GM18519 (cell line): ENCODE data around the gene GLIPR1L1.
A peak's percentile ranks its signal among the peaks of the same experiment; 100 is the strongest.
"Not testable (repeated sequence)": the region's sequence is repeated elsewhere in the genome, so short reads cannot be mapped to it uniquely, and the experiment has no call there.

ENCODE experiments used
- ATAC-seq: cut with Tn5 transposase; IDR thresholded peaks from one replicate; pipeline ENCODE4 v1.9.1; 2021; ENCODE audit warnings: mild to moderate bottlenecking, moderate library complexity; ENCODE audit not compliant: unreplicated experiment, low FRiP score

Gene GLIPR1L1

DNA sequence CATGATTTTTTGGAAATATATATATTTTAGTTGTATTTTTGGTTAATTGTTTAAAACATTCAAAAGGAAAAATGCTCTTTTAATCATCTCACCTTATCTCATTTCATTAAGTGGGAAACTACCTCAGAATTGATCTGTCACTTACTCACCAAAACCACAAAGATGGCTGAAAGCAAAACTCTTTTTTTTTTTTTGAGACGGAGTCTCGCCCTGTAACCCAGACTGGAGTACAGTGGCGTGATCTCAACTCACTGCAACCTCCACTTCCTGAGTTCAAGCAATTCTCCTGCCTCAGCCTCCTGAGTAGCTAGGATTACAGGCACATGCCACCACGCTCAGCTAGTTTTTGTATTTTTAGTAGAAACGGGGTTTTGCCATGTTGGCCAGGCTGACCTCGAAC lies 11.7 kb downstream of the GLIPR1L1 start:
- not testable (repeated sequence) for ATAC-seq

DNA sequence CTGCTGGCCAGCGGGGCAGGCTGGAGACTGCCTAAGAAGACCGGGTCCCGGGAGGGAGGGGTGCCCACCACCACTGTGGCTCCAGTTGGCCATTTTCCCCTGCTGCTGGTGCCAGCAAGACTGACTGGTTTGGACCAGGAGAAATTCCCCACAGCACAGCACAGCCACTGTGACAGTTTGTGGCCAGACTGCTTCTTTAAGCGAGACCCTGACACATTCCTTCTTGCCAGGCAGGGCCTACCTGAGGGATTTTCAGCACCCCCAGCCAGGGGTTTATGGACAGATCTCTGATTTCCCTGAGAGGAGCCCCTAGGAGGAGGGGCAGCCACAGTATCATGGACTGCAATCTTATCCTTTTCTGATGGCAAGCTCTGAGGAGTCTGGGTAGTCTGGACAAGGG lies 15.5 kb downstream of the GLIPR1L1 start:
- ATAC-seq, result no peak

DNA sequence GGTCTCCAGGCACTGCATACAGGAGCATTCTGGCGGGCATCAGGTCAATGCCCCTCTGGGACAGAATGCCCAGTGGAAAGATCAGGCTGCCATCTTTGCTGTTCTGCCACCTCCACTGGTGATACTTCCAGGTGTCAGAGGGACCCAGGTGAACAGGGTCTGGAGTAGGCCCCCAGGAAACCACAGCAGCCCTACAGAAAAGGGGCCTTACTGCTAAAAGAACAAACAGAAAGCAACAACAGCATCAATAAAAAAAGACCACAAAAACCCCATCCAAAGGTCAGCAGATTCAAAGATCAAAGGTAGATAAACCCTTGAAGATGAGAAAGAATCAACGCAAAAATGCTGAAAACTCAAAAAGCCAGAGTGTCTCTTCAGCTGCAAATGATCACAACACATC lies 15.9 kb downstream of the GLIPR1L1 start:
- no peak for ATAC-seq

DNA sequence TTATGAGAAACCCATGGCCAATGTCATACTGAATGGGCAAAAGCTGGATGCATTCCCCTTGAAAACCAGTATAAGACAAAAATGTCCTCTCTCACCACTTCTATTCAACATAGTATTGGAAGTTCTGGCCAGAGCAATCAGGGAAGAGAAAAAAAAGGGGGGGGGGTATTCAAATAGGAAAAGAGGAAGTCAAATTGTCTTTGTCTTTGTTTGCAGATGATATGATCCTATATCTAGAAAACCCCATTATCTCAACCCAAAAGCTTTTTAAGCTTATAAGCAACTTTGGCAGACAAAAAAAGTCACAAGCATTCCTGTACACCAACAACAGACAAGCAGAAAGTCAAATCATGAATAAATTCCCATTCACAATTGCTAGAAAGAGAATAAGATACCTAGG lies 19.5 kb downstream of the GLIPR1L1 start:
- no peak for ATAC-seq

DNA sequence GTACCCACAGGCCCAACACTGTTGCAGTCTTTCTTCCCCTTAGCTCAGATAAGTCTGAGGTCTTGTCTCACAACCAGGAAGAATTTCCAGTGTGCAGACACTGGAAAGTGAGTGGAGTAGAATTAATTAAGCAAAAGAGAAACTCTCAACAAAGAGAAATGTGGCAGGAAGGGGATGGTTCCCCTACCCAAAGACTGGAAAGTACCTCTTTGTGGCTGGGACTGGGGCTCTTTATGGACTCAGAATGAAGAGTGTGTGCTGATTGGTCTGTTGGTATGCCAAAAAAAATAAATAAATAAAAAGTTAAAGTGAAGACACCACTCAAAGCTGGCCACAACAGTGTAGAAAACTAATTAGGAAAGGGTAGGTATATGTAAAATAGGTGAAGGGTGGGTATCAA lies 26.4 kb downstream of the GLIPR1L1 start:
- ATAC-seq, result no peak

DNA sequence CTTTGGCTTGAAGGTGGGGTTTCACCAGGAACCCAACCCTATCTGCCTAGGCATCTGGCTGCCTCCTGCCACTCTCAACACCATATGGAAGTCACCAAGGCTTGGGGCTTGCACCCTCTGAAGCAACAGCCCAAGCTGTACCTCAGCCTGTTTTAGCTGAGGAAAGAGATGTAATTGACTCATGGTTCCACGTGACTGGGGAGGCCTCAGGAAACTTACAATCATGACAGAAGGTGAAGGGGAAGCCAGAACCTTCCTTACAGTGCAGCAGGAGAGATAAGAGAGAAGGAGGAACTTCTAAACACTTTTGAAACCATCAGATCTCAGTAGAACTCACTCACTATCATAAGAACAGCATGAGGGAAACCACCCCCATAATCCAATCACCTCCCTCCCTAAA lies 26.9 kb downstream of the GLIPR1L1 start:
- ATAC-seq, result no peak

DNA sequence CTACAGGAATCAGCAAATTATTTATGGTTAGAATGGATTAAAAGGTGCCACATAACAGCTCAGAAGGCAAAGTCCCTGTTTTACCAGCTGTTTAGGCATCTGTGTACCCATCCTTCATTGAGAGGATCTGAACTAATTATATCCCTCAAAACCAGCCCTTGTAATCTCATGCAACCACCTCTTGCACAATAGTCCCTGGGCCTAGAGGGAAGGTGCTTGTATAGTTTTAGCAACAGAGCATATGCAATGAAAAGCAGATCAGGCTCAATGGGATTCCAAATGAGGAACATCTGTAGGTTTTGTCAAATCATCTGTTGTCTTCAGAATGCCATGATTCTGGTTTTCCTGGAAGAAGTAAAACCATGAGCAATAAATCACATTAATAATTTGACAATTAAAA lies 30.4 kb downstream of the GLIPR1L1 start:
- no peak for ATAC-seq

DNA sequence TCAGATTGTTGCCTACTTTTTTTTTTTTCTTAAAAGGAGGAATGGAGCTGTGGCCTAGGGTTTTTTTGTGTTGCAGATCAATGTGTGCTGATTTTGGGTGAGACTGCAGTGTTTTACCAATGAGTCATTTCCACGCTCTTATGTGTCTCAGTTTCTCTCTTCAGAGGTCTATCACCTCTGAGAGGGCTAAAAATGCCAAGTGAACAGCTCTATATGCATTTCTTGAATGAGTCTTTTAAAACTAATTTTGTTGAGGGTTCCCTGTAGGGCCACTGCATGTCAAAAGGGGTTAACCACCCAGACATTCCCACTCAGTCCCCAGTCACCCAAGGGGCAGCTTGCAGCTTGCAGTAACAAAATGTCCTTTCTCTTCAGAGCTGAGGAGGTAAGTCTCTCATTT lies 32.2 kb downstream of the GLIPR1L1 start:
- peak; percentile 77 for ATAC-seq

DNA sequence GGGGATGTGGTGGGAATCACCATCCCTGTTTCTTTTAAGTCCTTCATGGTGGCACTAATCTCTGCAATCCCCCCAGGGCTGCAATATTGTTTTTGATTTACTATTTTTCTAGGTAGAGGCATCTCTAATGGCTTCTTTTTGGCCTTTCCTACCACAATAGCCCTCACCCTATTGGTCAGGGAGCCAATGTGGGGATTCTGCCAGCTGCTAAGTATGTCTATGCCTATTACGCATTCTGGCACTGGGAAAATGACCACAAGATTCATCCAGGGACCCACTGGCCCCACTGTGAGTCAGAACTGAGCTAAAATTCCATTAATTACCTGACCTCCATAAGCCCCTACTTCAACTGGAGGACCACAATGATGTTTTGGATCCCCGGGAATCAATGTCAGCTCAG lies 40.5 kb downstream of the GLIPR1L1 start:
- no peak for ATAC-seq

DNA sequence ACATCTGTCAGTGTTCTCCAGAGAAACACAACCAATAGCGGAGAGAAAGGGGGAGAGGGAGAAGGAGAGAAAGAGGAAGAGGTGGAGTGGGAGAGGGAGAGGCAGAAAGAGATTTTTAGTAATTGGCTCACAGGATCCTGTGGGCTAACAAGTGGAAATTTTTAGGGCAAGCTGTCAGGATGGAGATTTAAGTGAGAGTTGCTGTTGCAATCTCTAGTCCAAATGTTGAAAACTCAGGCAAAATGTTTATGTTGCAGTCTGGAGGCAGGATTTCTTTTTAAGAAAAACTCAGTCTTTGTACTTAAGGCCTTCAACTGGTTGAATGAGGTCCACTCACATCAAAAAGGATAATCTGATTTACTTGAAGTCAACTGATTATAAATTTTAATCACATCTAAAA lies 43.9 kb downstream of the GLIPR1L1 start:
- ATAC-seq, result no peak

DNA sequence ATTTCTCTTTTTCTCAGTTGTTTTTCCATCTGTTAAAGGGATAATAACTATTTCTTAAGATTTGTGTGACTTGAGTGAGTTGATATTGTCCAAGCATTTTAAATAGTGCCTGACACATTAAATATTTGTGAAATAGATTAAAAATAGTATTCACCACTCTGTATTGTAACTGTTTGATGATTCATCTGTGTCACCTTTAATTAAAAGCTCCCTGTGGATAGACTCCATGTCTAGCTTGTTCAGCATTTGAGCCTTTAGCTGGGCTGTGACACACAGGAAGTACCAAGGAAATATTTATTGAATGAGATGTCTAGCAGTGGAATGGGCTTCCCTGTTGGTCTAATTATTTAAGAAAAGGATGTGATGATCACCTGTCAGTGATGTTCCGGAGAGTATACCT lies 54.6 kb downstream of the GLIPR1L1 start:
- no peak for ATAC-seq

DNA sequence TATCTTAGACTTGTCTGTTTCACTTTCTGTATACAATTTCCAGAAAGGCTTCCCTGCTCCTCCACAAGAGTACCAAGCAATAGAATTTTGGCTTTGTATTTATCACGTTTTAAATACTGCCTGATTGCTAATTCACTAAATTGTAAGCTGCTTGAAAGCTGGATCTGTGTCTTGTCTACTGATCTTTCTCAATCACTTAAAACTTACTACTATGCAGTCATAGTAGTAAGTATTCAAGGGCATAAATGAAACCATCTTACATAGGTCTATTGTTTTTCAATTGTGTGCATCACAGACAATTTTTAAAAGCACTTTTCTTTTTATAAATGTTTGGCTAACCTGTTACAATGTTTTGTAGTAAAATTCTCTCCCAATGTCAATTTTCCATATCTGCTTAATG lies 55.2 kb downstream of the GLIPR1L1 start:
- no peak for ATAC-seq

DNA sequence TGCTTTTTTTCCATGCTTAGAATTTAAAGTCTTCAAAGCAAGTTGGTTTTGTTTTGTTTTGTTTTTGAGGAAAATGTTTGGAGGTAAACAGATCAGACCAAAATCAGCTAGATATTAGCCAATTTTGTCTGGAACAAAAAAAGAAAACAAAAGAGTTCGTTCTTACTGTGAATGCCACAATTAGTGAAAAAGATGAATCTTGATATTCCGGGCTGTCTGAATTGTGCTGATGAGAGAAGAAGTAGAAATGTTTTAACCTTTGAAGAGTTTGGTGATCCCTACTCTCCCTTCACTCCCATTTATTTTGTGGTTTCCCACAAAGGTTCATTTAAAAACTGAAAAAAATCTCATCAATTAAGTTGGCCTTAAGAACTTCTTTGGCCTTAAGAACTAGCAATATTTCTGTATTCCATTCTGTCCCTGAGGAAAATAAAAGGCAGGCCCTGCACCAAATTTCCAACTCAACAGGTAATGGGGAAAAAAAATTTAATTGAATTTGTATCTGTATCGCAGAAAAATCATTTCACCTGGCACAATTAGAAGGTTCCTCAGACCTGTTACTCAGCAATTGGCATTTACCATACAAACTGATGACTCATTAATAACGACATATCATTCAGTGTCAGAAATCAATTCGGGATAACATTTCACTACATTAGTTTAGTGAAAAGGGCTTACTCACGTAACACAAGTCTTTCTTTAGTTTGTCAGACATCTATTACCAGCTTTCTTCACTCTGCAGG lies 55.9 kb downstream of the GLIPR1L1 start:
- ATAC-seq, result no peak

DNA sequence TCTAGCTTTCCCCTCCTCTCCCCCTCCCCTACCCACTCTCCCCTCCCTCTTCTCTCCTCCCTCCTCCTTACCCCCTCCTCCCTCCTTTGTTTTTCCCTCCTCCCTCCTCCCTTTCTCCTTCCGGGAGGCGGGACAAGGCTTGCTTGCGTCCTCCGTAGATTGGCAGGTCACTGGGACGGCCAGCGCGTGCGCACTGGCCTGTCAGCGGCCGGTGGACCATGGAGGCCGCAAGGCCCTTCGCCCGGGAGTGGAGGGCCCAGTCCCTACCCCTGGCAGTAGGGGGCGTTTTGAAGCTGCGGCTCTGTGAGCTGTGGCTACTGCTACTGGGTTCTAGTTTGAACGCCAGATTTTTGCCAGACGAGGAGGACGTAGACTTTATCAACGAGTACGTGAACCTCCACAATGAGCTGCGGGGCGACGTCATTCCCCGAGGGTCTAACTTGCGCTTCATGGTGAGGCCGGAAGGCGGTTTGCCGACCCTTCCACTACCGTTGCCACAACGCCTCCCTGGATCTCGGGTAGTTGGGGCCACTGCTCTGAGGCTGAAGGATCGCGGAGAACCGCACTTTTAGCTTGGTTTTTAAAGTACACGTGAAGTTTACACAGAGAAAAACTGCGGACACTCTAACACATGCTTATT lies 56.5 kb downstream of the GLIPR1L1 start, which contains the start of gene GLIPR1L2:
GLIPR1L2 (plus strand) TSS at position 191 of the 640 bp plus-strand sequence; CDS start at position 219, 28 bp downstream.
- ATAC-seq, result peak; percentile 96

DNA sequence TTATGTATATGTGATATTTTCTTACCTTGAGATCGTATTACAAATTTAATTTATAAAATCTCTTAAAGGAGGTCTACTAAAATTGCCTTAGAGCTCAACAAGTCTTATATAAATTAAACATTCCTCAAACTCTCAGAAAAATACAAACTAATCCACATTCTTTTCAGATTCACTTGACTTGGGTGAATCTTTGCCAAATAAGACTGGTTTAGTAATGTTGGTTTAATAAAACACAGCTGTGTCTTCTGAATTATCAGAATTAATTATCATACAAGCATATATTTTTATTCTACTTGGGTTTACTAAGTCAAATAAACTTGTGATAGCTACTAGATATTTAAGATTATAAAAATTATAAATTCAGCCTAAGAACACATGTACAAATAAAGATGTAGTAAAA lies 69.8 kb downstream of the GLIPR1L1 start:
- no peak for ATAC-seq

DNA sequence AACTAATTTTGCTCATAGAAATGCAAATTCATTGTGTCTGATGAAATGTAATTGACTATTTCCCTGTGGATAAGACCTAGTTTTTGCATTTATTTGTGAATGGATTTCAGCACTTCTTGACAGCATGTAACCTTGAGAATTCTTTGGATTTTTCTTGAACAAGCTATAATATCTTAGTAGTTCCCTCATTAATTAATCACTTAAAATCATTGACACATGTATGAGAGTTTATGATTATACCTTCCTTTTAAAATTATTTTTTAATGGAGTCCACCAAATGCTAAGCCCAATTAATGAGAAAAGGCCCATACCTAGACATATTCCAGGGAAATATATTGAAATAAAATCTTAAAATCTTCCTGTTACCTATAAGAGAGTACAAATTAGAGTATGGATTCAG lies 73.2 kb downstream of the GLIPR1L1 start:
- no peak for ATAC-seq

DNA sequence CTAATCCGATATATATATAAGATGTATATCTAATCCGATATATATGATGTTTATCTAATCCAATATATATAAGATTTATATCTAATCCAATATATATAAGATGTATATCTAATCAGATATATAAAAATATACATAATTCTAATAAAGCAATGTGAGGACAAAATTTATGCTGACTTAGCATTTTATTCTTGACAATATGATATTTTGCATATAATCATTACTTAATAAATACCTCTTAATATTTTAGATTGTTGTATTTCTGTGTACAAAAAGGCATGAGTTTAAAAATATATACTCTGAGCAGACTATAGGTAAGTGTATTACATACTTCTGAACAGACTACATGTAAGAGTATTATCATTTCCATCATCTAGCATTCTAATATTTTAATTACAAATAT lies 75.4 kb downstream of the GLIPR1L1 start:
- ATAC-seq, result no peak

DNA sequence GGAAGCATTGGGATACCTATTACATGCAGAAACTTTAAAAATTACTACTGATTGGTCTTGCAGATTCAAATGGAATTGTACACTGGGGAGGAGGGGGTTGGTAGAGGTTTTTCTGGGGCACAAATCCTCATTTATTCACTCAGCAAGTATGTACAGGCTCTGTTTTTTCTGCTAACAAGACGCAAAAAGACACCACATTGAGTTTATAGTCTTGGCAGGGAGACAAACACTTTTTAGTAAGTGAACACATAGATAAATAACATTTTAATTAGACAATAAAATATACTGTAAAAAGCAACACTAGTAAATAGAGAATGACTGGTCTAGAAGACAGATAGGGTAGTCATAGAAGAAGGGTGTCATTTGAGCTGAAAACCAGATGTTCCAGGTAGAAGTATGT lies 80.2 kb downstream of the GLIPR1L1 start:
- ATAC-seq, result no peak

DNA sequence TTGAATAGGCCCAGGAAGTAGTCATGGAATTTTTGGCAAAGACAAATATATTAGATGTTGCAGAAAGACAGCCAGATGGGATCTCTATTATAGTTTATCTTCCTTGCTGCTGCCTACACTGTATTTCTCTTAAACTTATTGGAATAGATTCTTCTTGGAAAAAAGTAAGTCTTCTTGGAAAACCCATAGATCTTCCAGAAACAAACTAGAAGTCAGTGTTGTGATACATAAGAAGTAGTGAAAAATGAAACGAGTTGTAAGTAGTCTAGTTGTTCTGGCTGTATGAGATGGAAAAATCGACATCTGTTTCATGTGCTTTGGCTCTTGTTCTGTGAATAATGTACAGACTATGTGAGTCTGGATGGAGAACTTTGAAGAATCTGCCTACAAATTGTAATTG lies 85.4 kb downstream of the GLIPR1L1 start:
- ATAC-seq, result no peak
